Measurements from ENCODE around the gene GZMB. TPM values are rescaled to one million over a fixed set of nuclear protein-coding genes. Genes with fewer than 3 reads are reported as not detected.
"Not testable (repeated sequence)": the region's sequence is repeated elsewhere in the genome, so short reads cannot be mapped to it uniquely, and the experiment has no call there.

The GZMB gene
- total and polyA plus RNA-seq, 2 of the 8 experiments (the other 6 are each of a cell fraction or from before 2014, with no cell fraction given): not detected

- H4K5ac ChIP-seq (ENCODE audit: insufficient read length, low read depth, low read length); FAIRE-seq; H3K56ac ChIP-seq (replicated peaks; ENCODE audit: insufficient read length, low read depth, low read length); H3K27me3 ChIP-seq (replicated peaks in 1 of 4; ENCODE audit: control insufficient read depth in 3 of 4, extremely low read depth in 1 of 4, insufficient read depth in 3 of 4, low read length in 3 of 4); H3K36me3 ChIP-seq (ENCODE audit: control insufficient read depth in 2 of 4, insufficient read depth in 4 of 4, low read length in 3 of 4); H2BK12ac ChIP-seq (ENCODE audit: low read depth, low read length); H2BK20ac ChIP-seq (ENCODE audit: low read length); H3K4me2 ChIP-seq (ENCODE audit: insufficient read depth in 1 of 2, low read depth in 2 of 2, low read length in 2 of 2); H3K27ac ChIP-seq (ENCODE audit: low read depth, low read length); H3K79me2 ChIP-seq (ENCODE audit: control insufficient read depth in 1 of 2, insufficient read depth in 2 of 2, low read length in 2 of 2); H4K8ac ChIP-seq (ENCODE audit: extremely low read depth, insufficient read depth, low read length); H3K79me1 ChIP-seq (ENCODE audit: low read depth, low read length); H3K4ac ChIP-seq (replicated peaks; ENCODE audit: insufficient read length, low read depth, low read length); CTCF ChIA-PET (ENCODE audit: partially characterized antibody); DNase-seq (ENCODE audit: low read depth in 1 of 2, low spot score in 2 of 2); POLR2A ChIA-PET (ENCODE audit: partially characterized antibody); H2BK120ac ChIP-seq (replicated peaks; ENCODE audit: low read depth, low read length); H3K23ac ChIP-seq (ENCODE audit: insufficient read length); H3K14ac ChIP-seq (ENCODE audit: insufficient read length); H2BK5ac ChIP-seq (ENCODE audit: low read depth, low read length); H2AK5ac ChIP-seq (ENCODE audit: low read depth, low read length); H2AFZ ChIP-seq (ENCODE audit: low read length); H2BK15ac ChIP-seq (ENCODE audit: low read length); H3K9ac ChIP-seq (replicated peaks in 1 of 4; ENCODE audit: extremely low read depth in 1 of 4, low read depth in 3 of 4, low read length in 3 of 4); H3K23me2 ChIP-seq (ENCODE audit: low read depth, low read length); H3K4me1 ChIP-seq (replicated peaks in 1 of 4; ENCODE audit: control insufficient read depth in 3 of 4, insufficient read depth in 4 of 4, low read length in 3 of 4); H4K91ac ChIP-seq (replicated peaks; ENCODE audit: insufficient read length, low read length); H4K20me1 ChIP-seq (replicated peaks in 1 of 2; ENCODE audit: control insufficient read depth in 1 of 2, insufficient read depth in 2 of 2, low read length in 2 of 2); H3K18ac ChIP-seq (ENCODE audit: extremely low read depth, low read length); H3K4me3 ChIP-seq (ENCODE audit: extremely low read depth in 1 of 4, insufficient read depth in 2 of 4, low read depth in 3 of 4, low read length in 4 of 4): not testable (repeated sequence)
- H3K9me3 ChIP-seq (ENCODE audit: insufficient read depth in 2 of 2, low read depth in 1 of 2, low read length in 1 of 2): peaks cover 9 to 16% of the 10 kb centered on the region in 2 experiments
- 89% methylated on average over 3 of the region's 3 CpGs; no CpG with 5 or more reads in 1 of the 2 experiments for WGBS, 2 experiments (ENCODE audit: extremely low coverage in 1 of 2, insufficient coverage in 1 of 2, insufficient read length in 1 of 2, insufficient replicate concordance in 2 of 2, low coverage in 1 of 2, low lambda C conversion rate in 2 of 2, missing lambda C conversion rate in 1 of 2)
Observed at GRCh38 chr14:24584402-24584801, 49.6 kb downstream of the GZMB start.

Other genes starting within 250 kb of the GZMB start
- gene NYNRIN, start 235.2 kb downstream of the GZMB start, total RNA-seq (2021; fragmentation: NEBNext Ultra II Directional; extraction: Animal tissue kit (Norgen Biotek cat#: 25700)): 18.3 and 19.6 TPM in 2 replicates
- gene NYNRIN, start 235.2 kb downstream of the GZMB start, polyA plus RNA-seq (2011; rRNA removed): 15.2 and 18.4 TPM in 2 replicates
- gene CBLN3, start 204.5 kb downstream of the GZMB start, total RNA-seq (2021; fragmentation: NEBNext Ultra II Directional; extraction: Animal tissue kit (Norgen Biotek cat#: 25700)): 0.52 and 0.54 TPM in 2 replicates
- 0.72 and 1.00 TPM in 2 replicates for gene CBLN3, start 204.5 kb downstream of the GZMB start, polyA plus RNA-seq (2011; rRNA removed)
- 22.1 and 22.3 TPM in 2 replicates for gene KHNYN, start 204.2 kb downstream of the GZMB start, total RNA-seq (2021; fragmentation: NEBNext Ultra II Directional; extraction: Animal tissue kit (Norgen Biotek cat#: 25700))
- gene KHNYN, start 204.2 kb downstream of the GZMB start, polyA plus RNA-seq (2011; rRNA removed): 7.6 and 9.2 TPM in 2 replicates
- 45.2 and 46.7 TPM in 2 replicates for gene SDR39U1, start 191.4 kb downstream of the GZMB start, total RNA-seq (2021; fragmentation: NEBNext Ultra II Directional; extraction: Animal tissue kit (Norgen Biotek cat#: 25700))
- 98.8 and 104 TPM in 2 replicates for gene SDR39U1, start 191.4 kb downstream of the GZMB start, polyA plus RNA-seq (2011; rRNA removed)
- not detected in 2 replicates for gene CMA1, start 125.9 kb downstream of the GZMB start, total RNA-seq (2021; fragmentation: NEBNext Ultra II Directional; extraction: Animal tissue kit (Norgen Biotek cat#: 25700))
- gene CMA1, start 125.9 kb downstream of the GZMB start, polyA plus RNA-seq (2011; rRNA removed): not detected in 2 replicates
- gene CTSG, start 57.9 kb downstream of the GZMB start, total RNA-seq (2021; fragmentation: NEBNext Ultra II Directional; extraction: Animal tissue kit (Norgen Biotek cat#: 25700)): not detected in 2 replicates
- not detected in 2 replicates for gene CTSG, start 57.9 kb downstream of the GZMB start, polyA plus RNA-seq (2011; rRNA removed)
- gene GZMH, start 24.5 kb downstream of the GZMB start, total RNA-seq (2021; fragmentation: NEBNext Ultra II Directional; extraction: Animal tissue kit (Norgen Biotek cat#: 25700)): not detected in 2 replicates
- not detected in 2 replicates for gene GZMH, start 24.5 kb downstream of the GZMB start, polyA plus RNA-seq (2011; rRNA removed)

All from H1 (cell line).